Epithelial cell of proximal tubule (primary cell): Measurements from ENCODE around the gene GSPT1. TPM values are rescaled to one million over a fixed set of nuclear protein-coding genes. Genes with fewer than 3 reads are reported as not detected.

Experiments used
- DNase-seq: peaks from one replicate; pipeline ENCODE4 v3.0.0-alpha.2; 2011; ENCODE audit warnings: low read depth
- H3K4me3 ChIP-seq: 2 replicates; pipeline ENCODE4 v1.5.1; 2011; ENCODE audit warnings: low read depth, mild to moderate bottlenecking, low read length
- total RNA-seq: library from RNA; depleted of rRNA; stranded (reverse); fragments of >200 nt; gene quantifications from 2 replicates; pipeline ENCODE4 v1.2.3, GENCODE V29; 2015
- TF ChIP-seq, protein P1 (sequence below): conservative IDR thresholded peaks from 2 replicates; pipeline ENCODE4 v1.5.1; 2012; ENCODE audit warnings: low read depth, mild to moderate bottlenecking, low read length

Gene GSPT1
- total RNA-seq, 1 donor from 2014 or later = 87.3 TPM

- DNase-seq = no peak
- TF ChIP-seq, protein P1, sequence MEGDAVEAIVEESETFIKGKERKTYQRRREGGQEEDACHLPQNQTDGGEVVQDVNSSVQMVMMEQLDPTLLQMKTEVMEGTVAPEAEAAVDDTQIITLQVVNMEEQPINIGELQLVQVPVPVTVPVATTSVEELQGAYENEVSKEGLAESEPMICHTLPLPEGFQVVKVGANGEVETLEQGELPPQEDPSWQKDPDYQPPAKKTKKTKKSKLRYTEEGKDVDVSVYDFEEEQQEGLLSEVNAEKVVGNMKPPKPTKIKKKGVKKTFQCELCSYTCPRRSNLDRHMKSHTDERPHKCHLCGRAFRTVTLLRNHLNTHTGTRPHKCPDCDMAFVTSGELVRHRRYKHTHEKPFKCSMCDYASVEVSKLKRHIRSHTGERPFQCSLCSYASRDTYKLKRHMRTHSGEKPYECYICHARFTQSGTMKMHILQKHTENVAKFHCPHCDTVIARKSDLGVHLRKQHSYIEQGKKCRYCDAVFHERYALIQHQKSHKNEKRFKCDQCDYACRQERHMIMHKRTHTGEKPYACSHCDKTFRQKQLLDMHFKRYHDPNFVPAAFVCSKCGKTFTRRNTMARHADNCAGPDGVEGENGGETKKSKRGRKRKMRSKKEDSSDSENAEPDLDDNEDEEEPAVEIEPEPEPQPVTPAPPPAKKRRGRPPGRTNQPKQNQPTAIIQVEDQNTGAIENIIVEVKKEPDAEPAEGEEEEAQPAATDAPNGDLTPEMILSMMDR = no peak
- H3K4me3 ChIP-seq = no peak overlapping the region
These were observed 25.4 kb downstream of the GSPT1 start for GRCh38 chr16:11890231-11890965.

- TF ChIP-seq, protein P1 = no peak
- no peak overlapping the region for H3K4me3 ChIP-seq
- no peak for DNase-seq
These were observed 28.9 kb downstream of the GSPT1 start for GRCh38 chr16:11886881-11887280.

DNA sequence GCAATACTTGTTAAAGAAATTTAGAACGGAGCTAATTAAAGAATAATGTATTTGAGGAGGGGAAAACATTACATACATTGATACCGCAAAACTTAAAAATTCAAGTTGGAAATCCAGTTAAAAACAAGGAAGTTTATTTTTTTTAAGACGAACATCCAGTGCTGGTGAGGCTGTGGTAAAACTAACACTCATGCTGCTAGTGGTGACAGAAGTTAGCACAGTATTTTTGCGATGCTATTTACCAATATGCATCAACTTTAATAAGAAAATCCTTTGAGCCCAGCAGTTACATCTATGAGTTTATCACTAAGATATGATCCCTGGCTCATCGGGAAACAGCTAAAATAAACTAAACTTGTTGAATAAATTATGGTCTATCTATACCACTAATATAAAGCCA is 31.7 kb downstream of the GSPT1 start:
- TF ChIP-seq, protein P1 = no peak
- no peak for DNase-seq
- H3K4me3 ChIP-seq = no peak overlapping the region

DNA sequence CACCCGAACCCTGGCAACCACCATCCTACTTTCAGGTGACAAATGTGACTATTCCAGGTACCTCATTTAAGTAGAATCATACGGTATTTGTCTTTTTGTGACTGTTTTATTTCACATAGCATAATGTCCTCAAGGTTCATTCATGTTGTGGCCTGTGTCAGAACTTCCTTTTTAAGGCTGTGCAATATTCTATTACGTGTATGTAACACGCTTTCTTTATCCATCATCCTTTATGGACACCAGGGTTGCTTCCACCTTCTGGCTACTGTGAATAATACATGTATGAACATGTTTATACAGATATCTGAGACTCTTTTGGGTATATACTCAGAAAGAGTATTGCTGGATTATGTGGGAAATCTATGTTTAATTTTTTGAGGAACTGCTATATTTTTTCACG is 35.7 kb downstream of the GSPT1 start:
- TF ChIP-seq, protein P1 = no peak
- H3K4me3 ChIP-seq = no peak overlapping the region
- no peak for DNase-seq

- no peak for DNase-seq
These were observed 38.4 kb downstream of the GSPT1 start for GRCh38 chr16:11877374-11877773.

DNA sequence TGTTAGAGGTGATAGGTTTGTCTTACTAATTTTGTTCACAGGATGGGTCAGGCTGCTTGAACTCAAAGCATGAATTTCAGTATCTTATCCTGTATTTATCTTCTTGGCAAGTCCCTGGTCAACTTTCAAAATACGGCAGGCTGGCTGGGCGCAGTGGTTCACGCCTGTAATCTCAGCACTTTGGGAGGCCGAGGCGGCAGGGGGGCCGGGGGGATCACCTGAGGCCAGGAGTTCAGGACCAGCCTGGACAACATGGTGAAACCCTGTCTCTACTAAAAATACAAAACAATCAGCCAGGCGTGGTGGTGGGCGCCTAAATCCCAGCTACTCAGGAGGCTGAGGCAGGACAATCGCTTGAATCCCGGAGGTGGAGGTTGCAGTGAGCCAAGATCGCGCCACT is 39.5 kb downstream of the GSPT1 start:
- H3K4me3 ChIP-seq = no peak overlapping the region
- TF ChIP-seq, protein P1 = no peak
- DNase-seq = no peak

More at GRCh38 chr16:11877374-11877773, 38.4 kb downstream of the GSPT1 start:
- TF ChIP-seq, protein P1 = no peak
- H3K4me3 ChIP-seq = no peak overlapping the region

DNA sequence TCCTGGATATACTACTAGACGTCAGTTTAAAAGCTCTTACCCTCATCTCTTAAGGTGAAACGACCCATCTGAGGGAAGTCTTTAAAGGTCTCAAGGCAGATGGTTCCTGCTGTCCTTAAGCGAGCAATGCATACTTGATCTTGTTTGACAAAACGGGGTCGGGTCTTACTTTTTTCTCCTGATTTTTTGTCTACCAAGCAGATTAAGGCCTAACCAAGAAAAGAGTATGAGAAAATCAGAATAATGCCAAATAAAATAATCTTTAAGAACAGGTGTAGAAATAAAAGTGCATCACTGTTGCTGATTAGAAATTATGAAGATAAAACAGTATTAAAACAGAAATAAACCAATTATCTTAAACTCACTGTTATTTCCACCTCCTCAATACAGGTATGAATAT is 40.0 kb downstream of the GSPT1 start:
- no peak overlapping the region for H3K4me3 ChIP-seq
- DNase-seq = no peak
- TF ChIP-seq, protein P1 = no peak
